Gastroesophageal sphincter (tissue), 3 donors: ENCODE results near the gene PGM2L1.

Experiments
- EP300 ChIP-seq: sonication (generic); formaldehyde crosslinking; IDR thresholded peaks from one replicate; pipeline ENCODE4 v1.6.1; 2017; ENCODE audit warnings: antibody characterized with exemption, mild to moderate bottlenecking
- TF ChIP-seq, protein P1 (sequence below), 4 experiments: fragments of 200-600 bp in 2 of 4; fragments of 450-650 bp in 2 of 4; sonication (generic) in 1 of 4; IDR thresholded peaks; one replicate each; pipeline ENCODE4 v1.5.1; 2017 to 2019; ENCODE audit warnings: antibody characterized with exemption in 4 of 4, mild to moderate bottlenecking in 2 of 4, moderate library complexity in 2 of 4

DNA sequence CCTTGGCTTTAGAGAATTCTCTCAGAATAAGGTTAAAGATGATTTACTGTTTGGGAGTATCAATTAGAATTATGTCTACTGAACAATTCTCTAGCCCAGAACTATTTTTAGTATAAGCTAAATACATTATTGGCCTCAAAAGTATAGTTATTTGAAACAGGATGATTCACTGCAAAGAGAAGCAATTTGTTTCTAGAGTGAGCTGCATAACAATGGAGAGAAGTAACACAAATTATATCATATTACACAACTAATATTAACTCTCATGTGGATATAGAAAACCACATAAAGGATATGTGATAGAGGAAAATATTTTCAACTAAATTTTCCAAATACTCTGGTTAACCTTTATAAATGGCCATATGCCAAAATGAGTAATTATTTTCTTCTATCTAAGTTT is 24.9 kb downstream of the PGM2L1 start:
- TF ChIP-seq, protein P1, sequence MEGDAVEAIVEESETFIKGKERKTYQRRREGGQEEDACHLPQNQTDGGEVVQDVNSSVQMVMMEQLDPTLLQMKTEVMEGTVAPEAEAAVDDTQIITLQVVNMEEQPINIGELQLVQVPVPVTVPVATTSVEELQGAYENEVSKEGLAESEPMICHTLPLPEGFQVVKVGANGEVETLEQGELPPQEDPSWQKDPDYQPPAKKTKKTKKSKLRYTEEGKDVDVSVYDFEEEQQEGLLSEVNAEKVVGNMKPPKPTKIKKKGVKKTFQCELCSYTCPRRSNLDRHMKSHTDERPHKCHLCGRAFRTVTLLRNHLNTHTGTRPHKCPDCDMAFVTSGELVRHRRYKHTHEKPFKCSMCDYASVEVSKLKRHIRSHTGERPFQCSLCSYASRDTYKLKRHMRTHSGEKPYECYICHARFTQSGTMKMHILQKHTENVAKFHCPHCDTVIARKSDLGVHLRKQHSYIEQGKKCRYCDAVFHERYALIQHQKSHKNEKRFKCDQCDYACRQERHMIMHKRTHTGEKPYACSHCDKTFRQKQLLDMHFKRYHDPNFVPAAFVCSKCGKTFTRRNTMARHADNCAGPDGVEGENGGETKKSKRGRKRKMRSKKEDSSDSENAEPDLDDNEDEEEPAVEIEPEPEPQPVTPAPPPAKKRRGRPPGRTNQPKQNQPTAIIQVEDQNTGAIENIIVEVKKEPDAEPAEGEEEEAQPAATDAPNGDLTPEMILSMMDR (IDR thresholded peaks at IDR 0.05): no peak
- TF ChIP-seq EP300: no peak
